WTC11 (cell line): ENCODE measurements around the gene KPNB1. TPM values are rescaled to one million over a fixed set of nuclear protein-coding genes. Genes with fewer than 3 reads are reported as not detected.

Experiments used
- ATAC-seq: fragments of 200-7000 bp; cut with Tn5 transposase; 2 replicates; pipeline ENCODE4 v1.10.0; 2021; ENCODE audit warnings: mild to moderate bottlenecking, moderate library complexity
- CTCF ChIA-PET: fragments of 300-600 bp; sonication (Branson Sonifier 250); formaldehyde crosslinking; loops from one replicate; lab custom pipeline; 2021; ENCODE audit warnings: antibody characterized with exemption; lab: Charles Lee
- POLR2A ChIA-PET: fragments of 350-600 bp; sonication (Branson Sonifier 250); formaldehyde crosslinking; loops from one replicate; lab custom pipeline; 2021; ENCODE audit warnings: antibody characterized with exemption; lab: Charles Lee
- DNase-seq: peaks from one replicate; pipeline ENCODE4 v3.0.0; 2021; ENCODE audit warnings: low spot score
- H3K27ac Mint-ChIP-seq: 2 replicates; pipeline ENCODE4 v1.8.0; 2021; ENCODE audit warnings: mixed read lengths
- H3K27me3 Mint-ChIP-seq: 2 replicates; pipeline ENCODE4 v1.8.0; 2021; ENCODE audit warnings: low read depth, mild to moderate bottlenecking, moderate library complexity, mixed read lengths
- H3K36me3 Mint-ChIP-seq: 2 replicates; pipeline ENCODE4 v1.8.0; 2021; ENCODE audit warnings: mixed read lengths
- H3K4me1 Mint-ChIP-seq: 2 replicates; pipeline ENCODE4 v1.8.0; 2022; ENCODE audit warnings: mixed read lengths
- H3K4me3 Mint-ChIP-seq: 2 replicates; pipeline ENCODE4 v1.8.0; 2021; ENCODE audit warnings: mild to moderate bottlenecking, moderate library complexity, mixed read lengths
- H3K9me3 Mint-ChIP-seq: 2 replicates; pipeline ENCODE4 v1.8.0; 2021; ENCODE audit warnings: mixed read lengths
- CREB1 ChIP-seq: sonication (generic); formaldehyde crosslinking; IDR thresholded peaks from 2 replicates; pipeline ENCODE4 v1.8.0; 2023; ENCODE audit warnings: mild to moderate bottlenecking, missing genetic modification reagents
- EMX1 ChIP-seq: fragments of 250-450 bp; sonication (Bioruptor Pico); IDR thresholded peaks from 2 replicates; pipeline ENCODE4 v1.8.0; 2021; ENCODE audit warnings: mild to moderate bottlenecking
- ESRRA ChIP-seq: sonication (generic); formaldehyde crosslinking; IDR thresholded peaks from 2 replicates; pipeline ENCODE4 v1.8.1; 2022; ENCODE audit warnings: mild to moderate bottlenecking, missing genetic modification reagents, borderline replicate concordance
- FOXJ3 ChIP-seq: sonication (generic); formaldehyde crosslinking; IDR thresholded peaks from 2 replicates; pipeline ENCODE4 v1.9.0; 2021; ENCODE audit warnings: missing genetic modification reagents, mild to moderate bottlenecking, borderline replicate concordance
- FOXP1 ChIP-seq: sonication (generic); formaldehyde crosslinking; IDR thresholded peaks from 2 replicates; pipeline ENCODE4 v1.8.0; 2022; ENCODE audit warnings: missing genetic modification reagents, mild to moderate bottlenecking, moderate library complexity, borderline replicate concordance
- NFE2L1 ChIP-seq: sonication (generic); formaldehyde crosslinking; IDR thresholded peaks from 2 replicates; pipeline ENCODE4 v1.8.1; 2023; ENCODE audit warnings: missing genetic modification reagents
- SMAD3 ChIP-seq: sonication (generic); formaldehyde crosslinking; IDR thresholded peaks from 2 replicates; pipeline ENCODE4 v1.8.0; 2022; ENCODE audit warnings: missing genetic modification reagents, mild to moderate bottlenecking, borderline replicate concordance
- SOX15 ChIP-seq: fragments of 250-450 bp; sonication (Bioruptor Pico); IDR thresholded peaks from 2 replicates; pipeline ENCODE4 v1.9.0; 2021; ENCODE audit warnings: mild to moderate bottlenecking
- SP1 ChIP-seq: sonication (generic); formaldehyde crosslinking; conservative IDR thresholded peaks from 2 replicates; pipeline ENCODE4 v1.8.1; 2022; ENCODE audit warnings: missing genetic modification reagents
- USF1 ChIP-seq: sonication (generic); formaldehyde crosslinking; IDR thresholded peaks from 2 replicates; pipeline ENCODE4 v1.8.0; 2022; ENCODE audit warnings: mild to moderate bottlenecking, missing genetic modification reagents
- ZNF423 ChIP-seq: fragments of 250-450 bp; sonication (Bioruptor Pico); IDR thresholded peaks from 2 replicates; pipeline ENCODE4 v2.1.2; 2022; ENCODE audit warnings: mild to moderate bottlenecking, moderate library complexity
- ZSCAN18 ChIP-seq: fragments of 250-450 bp; sonication (Bioruptor Pico); IDR thresholded peaks from 2 replicates; pipeline ENCODE4 v2.1.2; 2022; ENCODE audit warnings: mild to moderate bottlenecking, moderate library complexity
- total RNA-seq: library from RNA; stranded (reverse); gene quantifications from 3 replicates; pipeline ENCODE4 v1.2.3, GENCODE V29; 2021
- TF ChIP-seq, protein P1 (sequence below): sonication (generic); formaldehyde crosslinking; IDR thresholded peaks from 2 replicates; pipeline ENCODE4 v1.8.1; 2022; ENCODE audit warnings: mild to moderate bottlenecking, missing genetic modification reagents, moderate library complexity, borderline replicate concordance
- TF ChIP-seq, protein P2 (sequence below): sonication (generic); formaldehyde crosslinking; IDR thresholded peaks from 2 replicates; pipeline ENCODE4 v1.8.1; 2023; ENCODE audit warnings: mild to moderate bottlenecking, missing genetic modification reagents, borderline replicate concordance
- TF ChIP-seq, protein P3 (sequence below): sonication (generic); formaldehyde crosslinking; IDR thresholded peaks from 2 replicates; pipeline ENCODE4 v1.8.0; 2022; ENCODE audit warnings: missing genetic modification reagents

Gene KPNB1
- total RNA-seq, 1 experiment from 2014 or later: 506 TPM

- Mint-ChIP-seq H3K27me3 (peaks cover 15% of the 10 kb centered on the region), H3K4me3 (no peak overlapping the region), H3K9me3 (no peaks in the 10 kb centered on the region), H3K36me3 (no peaks in the 10 kb centered on the region)
- ATAC-seq: no peak
- POLR2A ChIA-PET: interaction anchor here (0.6 kb wide), 1 partner anchor 54 kb away, joined by 3 read pairs; no protein-coding TSS in a partner anchor
- no peak for TF ChIP-seq SP1
- no peak for TF ChIP-seq FOXJ3 (CRISPR knock-in tag)
- TF ChIP-seq, all 79 proteins: peak for 0
- Mint-ChIP-seq H3K27ac (no peak overlapping the region), H3K4me1 (peaks cover 10% of the 10 kb centered on the region)
- CTCF ChIA-PET: interaction anchor here (0.6 to 1.4 kb wide), 2 partner anchors 14 to 73 kb away, joined by 3 to 5 read pairs; no protein-coding TSS in a partner anchor
- DNase-seq: no peak
These were observed 54.4 kb downstream of the KPNB1 start for GRCh38 chr17:47704116-47704515.

- ChIA-PET CTCF (interaction anchor here (0.6 to 1.4 kb wide), 2 partner anchors 14 to 72 kb away, joined by 3 to 5 read pairs; no protein-coding TSS in a partner anchor), POLR2A (interaction anchor here (0.6 kb wide), 1 partner anchor 54 kb away, joined by 3 read pairs; no protein-coding TSS in a partner anchor)
- TF ChIP-seq USF1 (no peak), ESRRA (CRISPR knock-in tag) (no peak), EMX1 (CRISPR knock-in tag) (no peak)
These were observed 55.0 kb downstream of the KPNB1 start for GRCh38 chr17:47704736-47705135.

GRCh38 chr17:47705536-47706530 is 56.1 kb downstream of the KPNB1 start:
- TF ChIP-seq, protein P1, sequence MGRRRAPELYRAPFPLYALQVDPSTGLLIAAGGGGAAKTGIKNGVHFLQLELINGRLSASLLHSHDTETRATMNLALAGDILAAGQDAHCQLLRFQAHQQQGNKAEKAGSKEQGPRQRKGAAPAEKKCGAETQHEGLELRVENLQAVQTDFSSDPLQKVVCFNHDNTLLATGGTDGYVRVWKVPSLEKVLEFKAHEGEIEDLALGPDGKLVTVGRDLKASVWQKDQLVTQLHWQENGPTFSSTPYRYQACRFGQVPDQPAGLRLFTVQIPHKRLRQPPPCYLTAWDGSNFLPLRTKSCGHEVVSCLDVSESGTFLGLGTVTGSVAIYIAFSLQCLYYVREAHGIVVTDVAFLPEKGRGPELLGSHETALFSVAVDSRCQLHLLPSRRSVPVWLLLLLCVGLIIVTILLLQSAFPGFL: no peak
- TF ChIP-seq SMAD3 (CRISPR knock-in tag): no peak
- no peak for TF ChIP-seq NFE2L1 (CRISPR knock-in tag)
- no peak for TF ChIP-seq FOXP1
- no peak for TF ChIP-seq ZNF423 (CRISPR knock-in tag)
- TF ChIP-seq ZSCAN18 (CRISPR knock-in tag): no peak
- no peak for TF ChIP-seq SOX15 (CRISPR knock-in tag)
- no peak for TF ChIP-seq CREB1 (CRISPR knock-in tag)
- TF ChIP-seq, protein P2, sequence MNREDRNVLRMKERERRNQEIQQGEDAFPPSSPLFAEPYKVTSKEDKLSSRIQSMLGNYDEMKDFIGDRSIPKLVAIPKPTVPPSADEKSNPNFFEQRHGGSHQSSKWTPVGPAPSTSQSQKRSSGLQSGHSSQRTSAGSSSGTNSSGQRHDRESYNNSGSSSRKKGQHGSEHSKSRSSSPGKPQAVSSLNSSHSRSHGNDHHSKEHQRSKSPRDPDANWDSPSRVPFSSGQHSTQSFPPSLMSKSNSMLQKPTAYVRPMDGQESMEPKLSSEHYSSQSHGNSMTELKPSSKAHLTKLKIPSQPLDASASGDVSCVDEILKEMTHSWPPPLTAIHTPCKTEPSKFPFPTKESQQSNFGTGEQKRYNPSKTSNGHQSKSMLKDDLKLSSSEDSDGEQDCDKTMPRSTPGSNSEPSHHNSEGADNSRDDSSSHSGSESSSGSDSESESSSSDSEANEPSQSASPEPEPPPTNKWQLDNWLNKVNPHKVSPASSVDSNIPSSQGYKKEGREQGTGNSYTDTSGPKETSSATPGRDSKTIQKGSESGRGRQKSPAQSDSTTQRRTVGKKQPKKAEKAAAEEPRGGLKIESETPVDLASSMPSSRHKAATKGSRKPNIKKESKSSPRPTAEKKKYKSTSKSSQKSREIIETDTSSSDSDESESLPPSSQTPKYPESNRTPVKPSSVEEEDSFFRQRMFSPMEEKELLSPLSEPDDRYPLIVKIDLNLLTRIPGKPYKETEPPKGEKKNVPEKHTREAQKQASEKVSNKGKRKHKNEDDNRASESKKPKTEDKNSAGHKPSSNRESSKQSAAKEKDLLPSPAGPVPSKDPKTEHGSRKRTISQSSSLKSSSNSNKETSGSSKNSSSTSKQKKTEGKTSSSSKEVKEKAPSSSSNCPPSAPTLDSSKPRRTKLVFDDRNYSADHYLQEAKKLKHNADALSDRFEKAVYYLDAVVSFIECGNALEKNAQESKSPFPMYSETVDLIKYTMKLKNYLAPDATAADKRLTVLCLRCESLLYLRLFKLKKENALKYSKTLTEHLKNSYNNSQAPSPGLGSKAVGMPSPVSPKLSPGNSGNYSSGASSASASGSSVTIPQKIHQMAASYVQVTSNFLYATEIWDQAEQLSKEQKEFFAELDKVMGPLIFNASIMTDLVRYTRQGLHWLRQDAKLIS (CRISPR knock-in tag): no peak
- TF ChIP-seq, protein P3, sequence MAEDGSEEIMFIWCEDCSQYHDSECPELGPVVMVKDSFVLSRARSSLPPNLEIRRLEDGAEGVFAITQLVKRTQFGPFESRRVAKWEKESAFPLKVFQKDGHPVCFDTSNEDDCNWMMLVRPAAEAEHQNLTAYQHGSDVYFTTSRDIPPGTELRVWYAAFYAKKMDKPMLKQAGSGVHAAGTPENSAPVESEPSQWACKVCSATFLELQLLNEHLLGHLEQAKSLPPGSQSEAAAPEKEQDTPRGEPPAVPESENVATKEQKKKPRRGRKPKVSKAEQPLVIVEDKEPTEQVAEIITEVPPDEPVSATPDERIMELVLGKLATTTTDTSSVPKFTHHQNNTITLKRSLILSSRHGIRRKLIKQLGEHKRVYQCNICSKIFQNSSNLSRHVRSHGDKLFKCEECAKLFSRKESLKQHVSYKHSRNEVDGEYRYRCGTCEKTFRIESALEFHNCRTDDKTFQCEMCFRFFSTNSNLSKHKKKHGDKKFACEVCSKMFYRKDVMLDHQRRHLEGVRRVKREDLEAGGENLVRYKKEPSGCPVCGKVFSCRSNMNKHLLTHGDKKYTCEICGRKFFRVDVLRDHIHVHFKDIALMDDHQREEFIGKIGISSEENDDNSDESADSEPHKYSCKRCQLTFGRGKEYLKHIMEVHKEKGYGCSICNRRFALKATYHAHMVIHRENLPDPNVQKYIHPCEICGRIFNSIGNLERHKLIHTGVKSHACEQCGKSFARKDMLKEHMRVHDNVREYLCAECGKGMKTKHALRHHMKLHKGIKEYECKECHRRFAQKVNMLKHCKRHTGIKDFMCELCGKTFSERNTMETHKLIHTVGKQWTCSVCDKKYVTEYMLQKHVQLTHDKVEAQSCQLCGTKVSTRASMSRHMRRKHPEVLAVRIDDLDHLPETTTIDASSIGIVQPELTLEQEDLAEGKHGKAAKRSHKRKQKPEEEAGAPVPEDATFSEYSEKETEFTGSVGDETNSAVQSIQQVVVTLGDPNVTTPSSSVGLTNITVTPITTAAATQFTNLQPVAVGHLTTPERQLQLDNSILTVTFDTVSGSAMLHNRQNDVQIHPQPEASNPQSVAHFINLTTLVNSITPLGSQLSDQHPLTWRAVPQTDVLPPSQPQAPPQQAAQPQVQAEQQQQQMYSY (CRISPR knock-in tag): no peak
- ATAC-seq (no peak), DNase-seq (no peak)
- CTCF ChIA-PET: no interaction called here
- Mint-ChIP-seq H3K36me3 (no peaks in the 10 kb centered on the region), H3K4me1 (peaks cover 10% of the 10 kb centered on the region), H3K4me3 (no peak overlapping the region), H3K27ac (no peak overlapping the region), H3K27me3 (peaks cover 22% of the 10 kb centered on the region), H3K9me3 (no peaks in the 10 kb centered on the region)
- POLR2A ChIA-PET: no interaction called here

More at GRCh38 chr17:47704736-47705135, 55.0 kb downstream of the KPNB1 start:
- Mint-ChIP-seq H3K9me3 (no peaks in the 10 kb centered on the region), H3K36me3 (no peaks in the 10 kb centered on the region), H3K27me3 (peaks cover 20% of the 10 kb centered on the region), H3K4me3 (no peak overlapping the region), H3K4me1 (peaks cover 10% of the 10 kb centered on the region), H3K27ac (no peak overlapping the region)
- no peak for ATAC-seq
- no peak for DNase-seq
